Measurements from ENCODE around the gene TNS3. TPM values are rescaled to one million over a fixed set of nuclear protein-coding genes. Genes with fewer than 3 reads are reported as not detected.

TNS3 gene
- total RNA-seq, 1 donor from 2014 or later, result 168 TPM

GRCh38 chr7:47239931-47240421 is 341.9 kb downstream of the TNS3 start:
- intact Hi-C loops (cut with DNase I), result no loop called here
- DNase-seq (no peak), ATAC-seq (no peak)
- no peaks in the 10 kb centered on the region for H3K4me1 ChIP-seq
- TF ChIP-seq CTCF (IDR thresholded peaks at IDR 0.05), result no peak
- H3K4me3 ChIP-seq, result no peak overlapping the region
- no peaks in the 10 kb centered on the region for H3K36me3 ChIP-seq
- no peaks in the 10 kb centered on the region for H3K9me3 ChIP-seq
- no peak overlapping the region for H3K27ac ChIP-seq
- H3K27me3 ChIP-seq, result no peaks in the 10 kb centered on the region

- DNase-seq (no peak), ATAC-seq (peak; percentile 13)
- no peaks in the 10 kb centered on the region for H3K9me3 ChIP-seq
- H3K4me1 ChIP-seq, result no peaks in the 10 kb centered on the region
- intact Hi-C loops (cut with DNase I), result no loop called here
- no peaks in the 10 kb centered on the region for H3K36me3 ChIP-seq
- no peaks in the 10 kb centered on the region for H3K27me3 ChIP-seq
- no peak for TF ChIP-seq CTCF (IDR thresholded peaks at IDR 0.05)
- H3K27ac ChIP-seq, result no peak overlapping the region
- H3K4me3 ChIP-seq, result no peak overlapping the region
Observed at GRCh38 chr7:47239034-47239433, 342.9 kb downstream of the TNS3 start.

GRCh38 chr7:47236480-47237129 is 345.3 kb downstream of the TNS3 start:
- intact Hi-C loops (cut with DNase I), result no loop called here
- Histone ChIP-seq H3K4me3 (no peak overlapping the region), H3K27me3 (no peaks in the 10 kb centered on the region), H3K36me3 (no peaks in the 10 kb centered on the region), H3K4me1 (no peaks in the 10 kb centered on the region), H3K27ac (no peak overlapping the region), H3K9me3 (no peaks in the 10 kb centered on the region)
- DNase-seq (no peak), ATAC-seq (no peak)
- TF ChIP-seq CTCF (IDR thresholded peaks at IDR 0.05), result no peak

- H3K9me3 ChIP-seq, result no peaks in the 10 kb centered on the region
- no peak overlapping the region for H3K4me3 ChIP-seq
- H3K27ac ChIP-seq, result no peak overlapping the region
- no peak for DNase-seq
- no peak for TF ChIP-seq CTCF (IDR thresholded peaks at IDR 0.05)
- H3K4me1 ChIP-seq, result no peaks in the 10 kb centered on the region
- no peaks in the 10 kb centered on the region for H3K36me3 ChIP-seq
- intact Hi-C loops (cut with DNase I), result no loop called here
- no peaks in the 10 kb centered on the region for H3K27me3 ChIP-seq
- ATAC-seq, result no peak
Observed at GRCh38 chr7:47233996-47234395, 347.9 kb downstream of the TNS3 start.

GRCh38 chr7:47232751-47233412 is 349.0 kb downstream of the TNS3 start:
- no peak for TF ChIP-seq CTCF (IDR thresholded peaks at IDR 0.05)
- Histone ChIP-seq H3K27ac (no peak overlapping the region), H3K36me3 (no peaks in the 10 kb centered on the region), H3K4me3 (no peak overlapping the region), H3K4me1 (no peaks in the 10 kb centered on the region), H3K9me3 (no peaks in the 10 kb centered on the region), H3K27me3 (no peaks in the 10 kb centered on the region)
- DNase-seq, result no peak
- intact Hi-C loops (cut with DNase I), result no loop called here
- no peak for ATAC-seq
